NOMO-1 (cell line): ENCODE results near the gene PARD3.

ENCODE experiments used
- DNase-seq, 2 experiments: peaks; one replicate each; lab custom pipeline; 2025; ENCODE audit not compliant: unreplicated experiment in 2 of 2; lab: John Stamatoyannopoulos, UW

The PARD3 gene

GRCh38 chr10:34698248-34698831 is 116.8 kb downstream of the PARD3 start:
- DNase-seq = no peak

- DNase-seq = no peak
Observed at GRCh38 chr10:34697351-34698247, 117.5 kb downstream of the PARD3 start.

GRCh38 chr10:34696423-34696822 is 118.7 kb downstream of the PARD3 start:
- no peak for DNase-seq

- no peak for DNase-seq
Observed at GRCh38 chr10:34690383-34691049, 124.6 kb downstream of the PARD3 start.

GRCh38 chr10:34689053-34689452 is 126.0 kb downstream of the PARD3 start:
- DNase-seq = no peak

GRCh38 chr10:34687434-34688210 is 127.5 kb downstream of the PARD3 start:
- DNase-seq = no peak

GRCh38 chr10:34682580-34682979 is 132.5 kb downstream of the PARD3 start:
- no peak for DNase-seq

- no peak for DNase-seq
Observed at GRCh38 chr10:34681933-34682332, 133.2 kb downstream of the PARD3 start.

GRCh38 chr10:34679177-34679576 is 135.9 kb downstream of the PARD3 start:
- no peak for DNase-seq

GRCh38 chr10:34677591-34677990 is 137.5 kb downstream of the PARD3 start:
- no peak for DNase-seq

- DNase-seq = no peak
Observed at GRCh38 chr10:34677132-34677531, 138.0 kb downstream of the PARD3 start.

GRCh38 chr10:34674176-34674575 is 140.9 kb downstream of the PARD3 start:
- no peak for DNase-seq

GRCh38 chr10:34670081-34670480 is 145.0 kb downstream of the PARD3 start:
- DNase-seq = no peak

GRCh38 chr10:34669079-34669478 is 146.0 kb downstream of the PARD3 start:
- no peak for DNase-seq

- no peak for DNase-seq
Observed at GRCh38 chr10:34667177-34667576, 147.9 kb downstream of the PARD3 start.

- DNase-seq = peak; percentile 20 to 59
Observed at GRCh38 chr10:34666008-34666704, 148.9 kb downstream of the PARD3 start.

- DNase-seq = no peak
Observed at GRCh38 chr10:34664706-34665105, 150.4 kb downstream of the PARD3 start.

- DNase-seq = no peak
Observed at GRCh38 chr10:34661580-34661979, 153.5 kb downstream of the PARD3 start.

- no peak for DNase-seq
Observed at GRCh38 chr10:34658934-34659333, 156.2 kb downstream of the PARD3 start.

GRCh38 chr10:34656661-34657060 is 158.4 kb downstream of the PARD3 start:
- DNase-seq = no peak
